K562 (cell line): ENCODE measurements around the gene PPIH. TPM values are rescaled to one million over a fixed set of nuclear protein-coding genes. Genes with fewer than 3 reads are reported as not detected.

ENCODE experiments used
- ZNF134 ChIP-seq: fragments of 250-450 bp; sonication (Bioruptor Pico); conservative IDR thresholded peaks from 2 replicates; pipeline ENCODE4 v1.4.0; 2020
- polyA plus RNA-seq, 8 experiments: library from polyadenylated mRNA; depleted of rRNA in 4 of 8; stranded (reverse) in 5 of 8; unstranded in 3 of 8; fragments of >200 nt; fragmentation: Nextera tagmentation in 2 of 8; fragmentation: Illumina TruSeq in 1 of 8; extraction: Ambion mirVana in 2 of 8; extraction: Trizol in 1 of 8; gene quantifications; 2 replicates each; pipeline versions ENCODE4 v1.2.1 to v1.2.3, GENCODE V29; 2011 to 2014; ENCODE audit warnings: inconsistent platforms in 1 of 8, missing spikeins in 1 of 8
- total RNA-seq, 7 experiments: library from RNA; depleted of rRNA in 6 of 7; stranded (reverse); fragments of >200 nt in 6 of 7; fragmentation: Illumina TruSeq in 2 of 7; extraction: Trizol in 2 of 7; gene quantifications; 2 replicates each; pipeline versions ENCODE4 v1.2.1 to v1.2.3, GENCODE V29; 2011 to 2021; ENCODE audit warnings: low replicate concordance in 1 of 7
- TF ChIP-seq, protein P1 (sequence below): fragments of 200-600 bp; sonication (generic); IDR thresholded peaks from one replicate; pipeline ENCODE4 v1.6.1; 2012; ENCODE audit warnings: mild to moderate bottlenecking, low read depth, low read length, inconsistent platforms
- TF ChIP-seq, protein P2 (sequence below): fragments of 450-650 bp; IDR thresholded peaks from 2 replicates; pipeline ENCODE4 v1.6.1; 2017; ENCODE audit warnings: antibody characterized with exemption
- TF ChIP-seq, protein P3 (sequence below): fragments of 250-450 bp; sonication (Bioruptor Pico); IDR thresholded peaks from 2 replicates; pipeline ENCODE4 v1.4.0; 2020
- TF ChIP-seq, protein P4 (sequence below): sonication (generic); formaldehyde crosslinking; IDR thresholded peaks from 2 replicates; pipeline ENCODE4 v1.8.1; 2022; ENCODE audit warnings: missing genetic modification reagents

PPIH gene
- total and polyA plus RNA-seq, 9 of the 15 experiments (the other 6 are each of a cell fraction or from before 2014, with no cell fraction given) = 197 to 470 (median 277) TPM

DNA sequence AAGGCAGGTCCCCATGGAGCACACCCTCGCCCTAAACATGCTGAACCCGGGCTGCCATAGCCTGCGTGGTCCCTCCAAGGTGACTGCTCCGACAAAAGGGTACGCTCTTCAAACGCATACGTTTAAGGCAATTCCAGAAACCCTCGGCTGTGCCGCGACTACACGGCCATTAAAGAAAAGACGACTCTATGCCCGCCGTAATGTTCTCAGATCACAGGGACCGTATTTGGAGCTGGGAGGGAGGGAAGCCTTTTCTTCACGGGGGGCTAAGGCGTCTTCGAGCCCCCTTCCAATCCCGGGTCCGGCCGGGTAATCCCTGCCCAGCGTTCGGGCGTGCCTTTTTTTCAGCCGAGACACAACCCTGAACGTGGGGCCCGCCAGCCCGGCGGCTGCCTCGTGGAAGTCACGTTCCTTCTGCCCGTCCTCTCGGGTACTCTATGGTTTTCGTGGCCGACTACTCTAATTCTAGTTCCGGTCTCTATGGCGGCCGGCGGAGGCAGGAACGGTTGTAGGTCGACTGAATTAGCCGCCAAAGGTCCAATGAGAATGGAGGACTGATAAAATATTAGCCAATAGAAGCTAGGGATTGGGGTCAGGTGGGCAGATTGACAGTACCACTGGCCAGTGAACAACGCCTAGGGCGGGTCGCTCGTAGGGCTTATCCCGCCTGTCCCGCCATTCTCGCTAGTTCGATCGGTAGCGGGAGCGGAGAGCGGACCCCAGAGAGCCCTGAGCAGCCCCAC is 23.7 kb downstream of the PPIH start, which contains the start of gene YBX1 (continued):
- TF ChIP-seq, protein P1, sequence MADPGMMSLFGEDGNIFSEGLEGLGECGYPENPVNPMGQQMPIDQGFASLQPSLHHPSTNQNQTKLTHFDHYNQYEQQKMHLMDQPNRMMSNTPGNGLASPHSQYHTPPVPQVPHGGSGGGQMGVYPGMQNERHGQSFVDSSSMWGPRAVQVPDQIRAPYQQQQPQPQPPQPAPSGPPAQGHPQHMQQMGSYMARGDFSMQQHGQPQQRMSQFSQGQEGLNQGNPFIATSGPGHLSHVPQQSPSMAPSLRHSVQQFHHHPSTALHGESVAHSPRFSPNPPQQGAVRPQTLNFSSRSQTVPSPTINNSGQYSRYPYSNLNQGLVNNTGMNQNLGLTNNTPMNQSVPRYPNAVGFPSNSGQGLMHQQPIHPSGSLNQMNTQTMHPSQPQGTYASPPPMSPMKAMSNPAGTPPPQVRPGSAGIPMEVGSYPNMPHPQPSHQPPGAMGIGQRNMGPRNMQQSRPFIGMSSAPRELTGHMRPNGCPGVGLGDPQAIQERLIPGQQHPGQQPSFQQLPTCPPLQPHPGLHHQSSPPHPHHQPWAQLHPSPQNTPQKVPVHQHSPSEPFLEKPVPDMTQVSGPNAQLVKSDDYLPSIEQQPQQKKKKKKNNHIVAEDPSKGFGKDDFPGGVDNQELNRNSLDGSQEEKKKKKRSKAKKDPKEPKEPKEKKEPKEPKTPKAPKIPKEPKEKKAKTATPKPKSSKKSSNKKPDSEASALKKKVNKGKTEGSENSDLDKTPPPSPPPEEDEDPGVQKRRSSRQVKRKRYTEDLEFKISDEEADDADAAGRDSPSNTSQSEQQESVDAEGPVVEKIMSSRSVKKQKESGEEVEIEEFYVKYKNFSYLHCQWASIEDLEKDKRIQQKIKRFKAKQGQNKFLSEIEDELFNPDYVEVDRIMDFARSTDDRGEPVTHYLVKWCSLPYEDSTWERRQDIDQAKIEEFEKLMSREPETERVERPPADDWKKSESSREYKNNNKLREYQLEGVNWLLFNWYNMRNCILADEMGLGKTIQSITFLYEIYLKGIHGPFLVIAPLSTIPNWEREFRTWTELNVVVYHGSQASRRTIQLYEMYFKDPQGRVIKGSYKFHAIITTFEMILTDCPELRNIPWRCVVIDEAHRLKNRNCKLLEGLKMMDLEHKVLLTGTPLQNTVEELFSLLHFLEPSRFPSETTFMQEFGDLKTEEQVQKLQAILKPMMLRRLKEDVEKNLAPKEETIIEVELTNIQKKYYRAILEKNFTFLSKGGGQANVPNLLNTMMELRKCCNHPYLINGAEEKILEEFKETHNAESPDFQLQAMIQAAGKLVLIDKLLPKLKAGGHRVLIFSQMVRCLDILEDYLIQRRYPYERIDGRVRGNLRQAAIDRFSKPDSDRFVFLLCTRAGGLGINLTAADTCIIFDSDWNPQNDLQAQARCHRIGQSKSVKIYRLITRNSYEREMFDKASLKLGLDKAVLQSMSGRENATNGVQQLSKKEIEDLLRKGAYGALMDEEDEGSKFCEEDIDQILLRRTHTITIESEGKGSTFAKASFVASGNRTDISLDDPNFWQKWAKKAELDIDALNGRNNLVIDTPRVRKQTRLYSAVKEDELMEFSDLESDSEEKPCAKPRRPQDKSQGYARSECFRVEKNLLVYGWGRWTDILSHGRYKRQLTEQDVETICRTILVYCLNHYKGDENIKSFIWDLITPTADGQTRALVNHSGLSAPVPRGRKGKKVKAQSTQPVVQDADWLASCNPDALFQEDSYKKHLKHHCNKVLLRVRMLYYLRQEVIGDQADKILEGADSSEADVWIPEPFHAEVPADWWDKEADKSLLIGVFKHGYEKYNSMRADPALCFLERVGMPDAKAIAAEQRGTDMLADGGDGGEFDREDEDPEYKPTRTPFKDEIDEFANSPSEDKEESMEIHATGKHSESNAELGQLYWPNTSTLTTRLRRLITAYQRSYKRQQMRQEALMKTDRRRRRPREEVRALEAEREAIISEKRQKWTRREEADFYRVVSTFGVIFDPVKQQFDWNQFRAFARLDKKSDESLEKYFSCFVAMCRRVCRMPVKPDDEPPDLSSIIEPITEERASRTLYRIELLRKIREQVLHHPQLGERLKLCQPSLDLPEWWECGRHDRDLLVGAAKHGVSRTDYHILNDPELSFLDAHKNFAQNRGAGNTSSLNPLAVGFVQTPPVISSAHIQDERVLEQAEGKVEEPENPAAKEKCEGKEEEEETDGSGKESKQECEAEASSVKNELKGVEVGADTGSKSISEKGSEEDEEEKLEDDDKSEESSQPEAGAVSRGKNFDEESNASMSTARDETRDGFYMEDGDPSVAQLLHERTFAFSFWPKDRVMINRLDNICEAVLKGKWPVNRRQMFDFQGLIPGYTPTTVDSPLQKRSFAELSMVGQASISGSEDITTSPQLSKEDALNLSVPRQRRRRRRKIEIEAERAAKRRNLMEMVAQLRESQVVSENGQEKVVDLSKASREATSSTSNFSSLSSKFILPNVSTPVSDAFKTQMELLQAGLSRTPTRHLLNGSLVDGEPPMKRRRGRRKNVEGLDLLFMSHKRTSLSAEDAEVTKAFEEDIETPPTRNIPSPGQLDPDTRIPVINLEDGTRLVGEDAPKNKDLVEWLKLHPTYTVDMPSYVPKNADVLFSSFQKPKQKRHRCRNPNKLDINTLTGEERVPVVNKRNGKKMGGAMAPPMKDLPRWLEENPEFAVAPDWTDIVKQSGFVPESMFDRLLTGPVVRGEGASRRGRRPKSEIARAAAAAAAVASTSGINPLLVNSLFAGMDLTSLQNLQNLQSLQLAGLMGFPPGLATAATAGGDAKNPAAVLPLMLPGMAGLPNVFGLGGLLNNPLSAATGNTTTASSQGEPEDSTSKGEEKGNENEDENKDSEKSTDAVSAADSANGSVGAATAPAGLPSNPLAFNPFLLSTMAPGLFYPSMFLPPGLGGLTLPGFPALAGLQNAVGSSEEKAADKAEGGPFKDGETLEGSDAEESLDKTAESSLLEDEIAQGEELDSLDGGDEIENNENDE = no peak
- TF ChIP-seq, protein P2, sequence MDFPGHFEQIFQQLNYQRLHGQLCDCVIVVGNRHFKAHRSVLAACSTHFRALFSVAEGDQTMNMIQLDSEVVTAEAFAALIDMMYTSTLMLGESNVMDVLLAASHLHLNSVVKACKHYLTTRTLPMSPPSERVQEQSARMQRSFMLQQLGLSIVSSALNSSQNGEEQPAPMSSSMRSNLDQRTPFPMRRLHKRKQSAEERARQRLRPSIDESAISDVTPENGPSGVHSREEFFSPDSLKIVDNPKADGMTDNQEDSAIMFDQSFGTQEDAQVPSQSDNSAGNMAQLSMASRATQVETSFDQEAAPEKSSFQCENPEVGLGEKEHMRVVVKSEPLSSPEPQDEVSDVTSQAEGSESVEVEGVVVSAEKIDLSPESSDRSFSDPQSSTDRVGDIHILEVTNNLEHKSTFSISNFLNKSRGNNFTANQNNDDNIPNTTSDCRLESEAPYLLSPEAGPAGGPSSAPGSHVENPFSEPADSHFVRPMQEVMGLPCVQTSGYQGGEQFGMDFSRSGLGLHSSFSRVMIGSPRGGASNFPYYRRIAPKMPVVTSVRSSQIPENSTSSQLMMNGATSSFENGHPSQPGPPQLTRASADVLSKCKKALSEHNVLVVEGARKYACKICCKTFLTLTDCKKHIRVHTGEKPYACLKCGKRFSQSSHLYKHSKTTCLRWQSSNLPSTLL = peak; percentile 91
- TF ChIP-seq, protein P3, sequence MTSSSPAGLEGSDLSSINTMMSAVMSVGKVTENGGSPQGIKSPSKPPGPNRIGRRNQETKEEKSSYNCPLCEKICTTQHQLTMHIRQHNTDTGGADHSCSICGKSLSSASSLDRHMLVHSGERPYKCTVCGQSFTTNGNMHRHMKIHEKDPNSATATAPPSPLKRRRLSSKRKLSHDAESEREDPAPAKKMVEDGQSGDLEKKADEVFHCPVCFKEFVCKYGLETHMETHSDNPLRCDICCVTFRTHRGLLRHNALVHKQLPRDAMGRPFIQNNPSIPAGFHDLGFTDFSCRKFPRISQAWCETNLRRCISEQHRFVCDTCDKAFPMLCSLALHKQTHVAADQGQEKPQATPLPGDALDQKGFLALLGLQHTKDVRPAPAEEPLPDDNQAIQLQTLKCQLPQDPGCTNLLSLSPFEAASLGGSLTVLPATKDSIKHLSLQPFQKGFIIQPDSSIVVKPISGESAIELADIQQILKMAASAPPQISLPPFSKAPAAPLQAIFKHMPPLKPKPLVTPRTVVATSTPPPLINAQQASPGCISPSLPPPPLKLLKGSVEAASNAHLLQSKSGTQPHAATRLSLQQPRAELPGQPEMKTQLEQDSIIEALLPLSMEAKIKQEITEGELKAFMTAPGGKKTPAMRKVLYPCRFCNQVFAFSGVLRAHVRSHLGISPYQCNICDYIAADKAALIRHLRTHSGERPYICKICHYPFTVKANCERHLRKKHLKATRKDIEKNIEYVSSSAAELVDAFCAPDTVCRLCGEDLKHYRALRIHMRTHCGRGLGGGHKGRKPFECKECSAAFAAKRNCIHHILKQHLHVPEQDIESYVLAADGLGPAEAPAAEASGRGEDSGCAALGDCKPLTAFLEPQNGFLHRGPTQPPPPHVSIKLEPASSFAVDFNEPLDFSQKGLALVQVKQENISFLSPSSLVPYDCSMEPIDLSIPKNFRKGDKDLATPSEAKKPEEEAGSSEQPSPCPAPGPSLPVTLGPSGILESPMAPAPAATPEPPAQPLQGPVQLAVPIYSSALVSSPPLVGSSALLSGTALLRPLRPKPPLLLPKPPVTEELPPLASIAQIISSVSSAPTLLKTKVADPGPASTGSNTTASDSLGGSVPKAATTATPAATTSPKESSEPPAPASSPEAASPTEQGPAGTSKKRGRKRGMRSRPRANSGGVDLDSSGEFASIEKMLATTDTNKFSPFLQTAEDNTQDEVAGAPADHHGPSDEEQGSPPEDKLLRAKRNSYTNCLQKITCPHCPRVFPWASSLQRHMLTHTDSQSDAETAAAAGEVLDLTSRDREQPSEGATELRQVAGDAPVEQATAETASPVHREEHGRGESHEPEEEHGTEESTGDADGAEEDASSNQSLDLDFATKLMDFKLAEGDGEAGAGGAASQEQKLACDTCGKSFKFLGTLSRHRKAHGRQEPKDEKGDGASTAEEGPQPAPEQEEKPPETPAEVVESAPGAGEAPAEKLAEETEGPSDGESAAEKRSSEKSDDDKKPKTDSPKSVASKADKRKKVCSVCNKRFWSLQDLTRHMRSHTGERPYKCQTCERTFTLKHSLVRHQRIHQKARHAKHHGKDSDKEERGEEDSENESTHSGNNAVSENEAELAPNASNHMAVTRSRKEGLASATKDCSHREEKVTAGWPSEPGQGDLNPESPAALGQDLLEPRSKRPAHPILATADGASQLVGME (CRISPR knock-in tag) = no peak
- TF ChIP-seq, protein P4, sequence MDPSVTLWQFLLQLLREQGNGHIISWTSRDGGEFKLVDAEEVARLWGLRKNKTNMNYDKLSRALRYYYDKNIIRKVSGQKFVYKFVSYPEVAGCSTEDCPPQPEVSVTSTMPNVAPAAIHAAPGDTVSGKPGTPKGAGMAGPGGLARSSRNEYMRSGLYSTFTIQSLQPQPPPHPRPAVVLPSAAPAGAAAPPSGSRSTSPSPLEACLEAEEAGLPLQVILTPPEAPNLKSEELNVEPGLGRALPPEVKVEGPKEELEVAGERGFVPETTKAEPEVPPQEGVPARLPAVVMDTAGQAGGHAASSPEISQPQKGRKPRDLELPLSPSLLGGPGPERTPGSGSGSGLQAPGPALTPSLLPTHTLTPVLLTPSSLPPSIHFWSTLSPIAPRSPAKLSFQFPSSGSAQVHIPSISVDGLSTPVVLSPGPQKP (CRISPR knock-in tag) = no peak
- TF ChIP-seq ZNF134 (CRISPR knock-in tag) = no peak
